AG04449 (cell line): ENCODE measurements around the gene LY86.

Source experiments
- CTCF ChIA-PET: fragments of 350-600 bp; formaldehyde crosslinking; extraction: SDS; loops from one replicate; lab custom pipeline; 2021; ENCODE audit warnings: antibody characterized with exemption; lab: Yijun Ruan, JAX
- POLR2A ChIA-PET: fragments of 400-600, 350-600 bp; formaldehyde crosslinking; extraction: SDS; loops from one replicate; lab custom pipeline; 2020; ENCODE audit warnings: antibody characterized with exemption, inconsistent platforms; lab: Yijun Ruan, JAX
- DNase-seq: peaks from one replicate; pipeline ENCODE4 v3.0.0-alpha.2; 2010; ENCODE audit warnings: low read depth, low spot score
- H3K4me3 ChIP-seq: 2 replicates; pipeline ENCODE4 v1.5.1; 2011; ENCODE audit warnings: low read depth, mild to moderate bottlenecking, control low read depth, low read length
- CTCF ChIP-seq: IDR thresholded peaks from one replicate; pipeline ENCODE4 v1.5.1; 2011; ENCODE audit warnings: mild to moderate bottlenecking, moderate library complexity, low read length, control low read depth, inconsistent platforms; ENCODE audit not compliant: insufficient read depth; ENCODE audit errors: missing control alignments

LY86 gene

GRCh38 chr6:6597682-6598081 is 9.2 kb downstream of the LY86 start:
- no peak overlapping the region for H3K4me3 ChIP-seq
- no peak for TF ChIP-seq CTCF
- CTCF ChIA-PET: no interaction called here
- DNase-seq: no peak
- POLR2A ChIA-PET: no interaction called here

GRCh38 chr6:6599468-6599873 is 11.0 kb downstream of the LY86 start:
- POLR2A ChIA-PET: no interaction called here
- DNase-seq: no peak
- CTCF ChIA-PET: no interaction called here
- no peak overlapping the region for H3K4me3 ChIP-seq
- no peak for TF ChIP-seq CTCF

- ChIA-PET POLR2A (no interaction called here), CTCF (no interaction called here)
- TF ChIP-seq CTCF: no peak
- H3K4me3 ChIP-seq: no peak overlapping the region
- DNase-seq: no peak
These were observed 12.4 kb downstream of the LY86 start for GRCh38 chr6:6600875-6601274.

- DNase-seq: no peak
- TF ChIP-seq CTCF: no peak
- H3K4me3 ChIP-seq: no peak overlapping the region
- CTCF ChIA-PET: no interaction called here
- POLR2A ChIA-PET: no interaction called here
These were observed 13.7 kb downstream of the LY86 start for GRCh38 chr6:6602262-6602661.

GRCh38 chr6:6603317-6603716 is 14.8 kb downstream of the LY86 start:
- no peak overlapping the region for H3K4me3 ChIP-seq
- no peak for DNase-seq
- POLR2A ChIA-PET: no interaction called here
- TF ChIP-seq CTCF: no peak
- CTCF ChIA-PET: no interaction called here

- TF ChIP-seq CTCF: no peak
- no peak for DNase-seq
- ChIA-PET CTCF (no interaction called here), POLR2A (no interaction called here)
- no peak overlapping the region for H3K4me3 ChIP-seq
These were observed 15.5 kb downstream of the LY86 start for GRCh38 chr6:6604015-6604414.
